ENCODE measurements around the gene TNS4. TPM values are rescaled to one million over a fixed set of nuclear protein-coding genes. Genes with fewer than 3 reads are reported as not detected.

TNS4 gene
- total RNA-seq, 1 donor from 2014 or later = not detected

DNA sequence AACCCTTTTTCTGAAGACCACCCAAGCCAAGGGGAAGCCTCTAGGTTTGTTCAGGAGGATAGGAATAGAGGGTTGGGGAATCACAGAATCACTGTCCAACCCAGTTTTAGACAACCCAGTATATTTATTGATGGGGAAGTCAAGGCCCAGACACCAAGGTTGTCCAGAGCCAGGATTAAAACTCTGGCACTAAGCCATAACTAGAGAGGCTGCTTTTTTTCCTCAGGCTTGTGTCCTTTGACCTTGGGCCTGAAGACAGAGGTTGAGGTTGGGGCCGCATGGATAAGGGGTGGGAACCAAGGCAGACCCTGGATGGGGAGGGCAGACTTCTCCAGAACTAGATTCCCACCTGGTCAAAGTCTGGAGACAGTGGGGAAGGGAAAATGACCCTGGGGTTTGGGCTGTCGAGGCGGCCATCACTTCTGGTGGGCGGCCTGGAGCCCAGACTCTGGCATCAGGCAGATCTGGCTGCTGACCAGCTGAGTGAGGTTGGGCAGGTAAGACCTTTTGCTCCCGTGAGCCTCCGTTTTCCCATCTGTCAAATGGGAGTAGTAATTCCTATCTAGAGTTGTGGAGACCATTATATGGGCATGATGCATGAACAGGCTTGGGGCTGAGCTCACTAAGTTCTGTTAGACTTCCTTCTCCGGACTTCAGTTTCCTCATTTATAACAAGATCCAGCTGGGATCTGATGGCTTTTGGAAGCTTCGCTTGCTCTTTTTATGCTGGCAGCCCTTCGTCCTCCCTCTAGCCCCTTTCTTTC, 40.3 kb downstream of the TNS4 start:
- Mint-ChIP-seq H3K27me3 (ENCODE audit: unreplicated experiment) (peaks cover 7% of the 10 kb centered on the region), H3K4me3 (ENCODE audit: unreplicated experiment) (no peak overlapping the region), H3K9me3 (ENCODE audit: unreplicated experiment) (peaks cover 4% of the 10 kb centered on the region), H3K4me1 (ENCODE audit: low read depth, unreplicated experiment) (peaks cover 16% of the 10 kb centered on the region), H3K27ac (ENCODE audit: unreplicated experiment) (no peak overlapping the region), H3K36me3 (ENCODE audit: unreplicated experiment) (no peaks in the 10 kb centered on the region)
- no peak for TF ChIP-seq CTCF (IDR thresholded peaks at IDR 0.05; ENCODE audit: partially characterized antibody, unreplicated experiment)
- DNase-seq = no peak

GRCh38 chr17:40460604-40460967, 40.8 kb downstream of the TNS4 start:
- H3K4me1 Mint-ChIP-seq (ENCODE audit: low read depth, unreplicated experiment) = peaks cover 16% of the 10 kb centered on the region
- H3K4me3 Mint-ChIP-seq (ENCODE audit: unreplicated experiment) = no peak overlapping the region
- H3K36me3 Mint-ChIP-seq (ENCODE audit: unreplicated experiment) = no peaks in the 10 kb centered on the region
- peaks cover 7% of the 10 kb centered on the region for H3K27me3 Mint-ChIP-seq (ENCODE audit: unreplicated experiment)
- no peak for TF ChIP-seq CTCF (IDR thresholded peaks at IDR 0.05; ENCODE audit: partially characterized antibody, unreplicated experiment)
- H3K27ac Mint-ChIP-seq (ENCODE audit: unreplicated experiment) = no peak overlapping the region
- peaks cover 4% of the 10 kb centered on the region for H3K9me3 Mint-ChIP-seq (ENCODE audit: unreplicated experiment)
- no peak for DNase-seq

DNA sequence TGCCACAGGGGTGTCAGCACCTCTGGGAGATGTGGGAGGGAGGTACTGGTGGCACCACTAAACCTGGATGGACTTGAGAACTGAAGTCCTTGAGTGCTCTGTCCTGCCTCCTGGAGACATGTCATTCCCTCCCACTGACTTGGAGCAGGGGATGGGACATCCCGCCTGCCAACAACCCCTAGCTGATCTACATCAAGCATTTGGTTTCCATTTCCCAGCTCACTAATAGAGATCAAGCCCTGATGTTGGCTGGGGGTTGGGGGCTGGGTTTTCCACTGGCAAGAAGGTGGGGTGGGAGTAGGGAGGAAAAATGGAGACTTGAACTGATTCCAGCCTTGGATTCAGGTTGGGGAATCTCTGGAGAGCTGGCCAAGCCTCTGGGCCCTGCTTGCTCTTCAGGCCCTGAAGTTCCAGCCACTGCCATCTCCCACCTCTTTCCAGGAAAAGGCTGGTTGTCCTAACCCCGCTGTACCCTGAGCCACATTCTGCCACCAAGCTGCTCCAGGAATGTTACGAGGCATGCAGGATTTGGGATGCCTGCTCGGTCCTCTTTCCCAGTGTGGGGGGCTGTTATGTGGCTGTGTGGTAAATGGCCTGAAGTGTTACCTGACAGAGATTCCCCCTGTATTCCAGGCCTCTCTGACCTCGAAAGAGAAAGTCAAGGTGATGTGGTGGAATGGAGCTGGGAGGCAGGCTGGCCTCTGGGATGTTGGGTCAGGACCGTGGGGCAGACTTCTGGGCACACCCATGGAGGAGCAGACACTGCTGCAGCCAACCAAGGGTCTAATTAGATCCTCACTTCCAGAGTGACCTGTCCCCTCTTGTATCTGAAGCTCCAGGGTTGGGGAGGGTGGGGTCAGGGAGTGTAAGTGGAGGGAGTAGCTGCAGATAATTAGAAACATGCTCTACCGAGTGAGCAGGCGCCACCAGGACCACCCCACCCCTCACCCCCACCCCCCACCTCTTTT, 41.5 kb downstream of the TNS4 start:
- no peaks in the 10 kb centered on the region for H3K36me3 Mint-ChIP-seq (ENCODE audit: unreplicated experiment)
- no peak overlapping the region for H3K4me3 Mint-ChIP-seq (ENCODE audit: unreplicated experiment)
- H3K4me1 Mint-ChIP-seq (ENCODE audit: low read depth, unreplicated experiment) = peaks cover 16% of the 10 kb centered on the region
- H3K27me3 Mint-ChIP-seq (ENCODE audit: unreplicated experiment) = peaks cover 5% of the 10 kb centered on the region
- TF ChIP-seq CTCF (IDR thresholded peaks at IDR 0.05; ENCODE audit: partially characterized antibody, unreplicated experiment) = no peak
- no peak overlapping the region for H3K27ac Mint-ChIP-seq (ENCODE audit: unreplicated experiment)
- H3K9me3 Mint-ChIP-seq (ENCODE audit: unreplicated experiment) = peaks cover 4% of the 10 kb centered on the region
- DNase-seq = no peak

GRCh38 chr17:40458851-40459482, 42.5 kb downstream of the TNS4 start:
- peak overlapping the region; percentile 0 for H3K4me3 Mint-ChIP-seq (ENCODE audit: unreplicated experiment)
- TF ChIP-seq CTCF (IDR thresholded peaks at IDR 0.05; ENCODE audit: partially characterized antibody, unreplicated experiment) = no peak
- peaks cover 5% of the 10 kb centered on the region for H3K27me3 Mint-ChIP-seq (ENCODE audit: unreplicated experiment)
- peaks cover 16% of the 10 kb centered on the region for H3K4me1 Mint-ChIP-seq (ENCODE audit: low read depth, unreplicated experiment)
- no peak overlapping the region for H3K27ac Mint-ChIP-seq (ENCODE audit: unreplicated experiment)
- H3K9me3 Mint-ChIP-seq (ENCODE audit: unreplicated experiment) = peaks cover 2% of the 10 kb centered on the region
- DNase-seq = no peak
- no peaks in the 10 kb centered on the region for H3K36me3 Mint-ChIP-seq (ENCODE audit: unreplicated experiment)
